ENCODE data around the gene RBM6. TPM values are rescaled to one million over a fixed set of nuclear protein-coding genes. Genes with fewer than 3 reads are reported as not detected.

RBM6 gene
- total RNA-seq, 1 experiment from 2014 or later, result 58.3 TPM

DNA sequence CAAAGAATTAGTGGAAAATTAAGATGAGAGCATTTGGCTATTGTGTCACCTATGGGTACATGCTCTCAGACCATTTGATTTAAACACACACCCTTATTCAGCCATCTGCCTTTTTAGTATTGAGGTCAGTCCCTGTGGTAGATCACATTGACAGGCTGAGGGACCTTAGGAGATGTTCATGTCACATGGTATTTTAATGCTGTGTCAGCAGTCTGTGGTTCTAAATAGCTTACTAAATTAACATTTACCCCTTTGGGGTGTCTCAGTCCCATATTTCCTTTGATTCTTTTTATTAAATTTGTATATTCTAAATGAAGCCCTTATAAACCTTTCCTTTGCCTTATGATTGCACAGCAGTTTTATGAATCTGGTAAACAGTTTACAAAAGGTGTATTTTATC is 151.0 kb downstream of the RBM6 start:
- H3K9me3 ChIP-seq (ENCODE audit: control insufficient read depth in 1 of 2, insufficient read depth in 1 of 2, low read depth in 1 of 2, low read length in 2 of 2), result no peaks in the 10 kb centered on the region
- no peak overlapping the region for H3K4me2 ChIP-seq (ENCODE audit: low read length)
- ChIA-PET RAD21 (ENCODE audit: low non-redundant PET in 1 of 2, low total read pairs in 2 of 2, uncharacterized antibody in 2 of 2, unreplicated experiment in 2 of 2) (no interaction called here), POLR2A (no interaction called here), CTCF (no interaction called here)
- no peaks in the 10 kb centered on the region for H4K20me1 ChIP-seq (ENCODE audit: insufficient read depth)
- H3K9ac ChIP-seq (ENCODE audit: low read length), result no peak overlapping the region
- no peak overlapping the region for H3K27ac ChIP-seq (ENCODE audit: low read depth, low read length)
- peaks cover 6 to 15% of the 10 kb centered on the region in 2 experiments for H3K4me1 ChIP-seq (ENCODE audit: control insufficient read depth in 1 of 2, insufficient read depth in 2 of 2, low read length in 2 of 2)
- H2AFZ ChIP-seq (ENCODE audit: low read depth, low read length, poor library complexity, severe bottlenecking), result no peak overlapping the region
- peaks cover 45 to 50% of the 10 kb centered on the region in 2 experiments for H3K36me3 ChIP-seq (ENCODE audit: control insufficient read depth in 1 of 2, insufficient read depth in 2 of 2, low read length in 2 of 2)
- no TSS peak for BruUV-seq (replicated peaks)
- DNase-seq (ENCODE audit: low read depth, low spot score), result no peak
- no peak overlapping the region for H3K4me3 ChIP-seq (replicated peaks in 1 of 2; ENCODE audit: low read depth in 1 of 2, low read length in 2 of 2)
- H3K27me3 ChIP-seq (ENCODE audit: insufficient read depth, low read length), result no peaks in the 10 kb centered on the region
- H3K79me2 ChIP-seq (ENCODE audit: insufficient read depth, low read length), result peaks cover 66% of the 10 kb centered on the region
- ATAC-seq, result no peak
- no peak for TF ChIP-seq SIN3A (IDR thresholded peaks at IDR 0.05; ENCODE audit: low read depth)
- no peak for TF ChIP-seq EGR1 (IDR thresholded peaks at IDR 0.05; ENCODE audit: low read depth)
- H3K9me2 ChIP-seq (ENCODE audit: insufficient read depth), result no peaks in the 10 kb centered on the region
- intact Hi-C loops (cut with micrococcal nuclease), result no loop called here

GRCh38 chr3:50095352-50095998 is 155.5 kb downstream of the RBM6 start:
- Histone ChIP-seq H4K20me1 (ENCODE audit: insufficient read depth) (no peaks in the 10 kb centered on the region), H3K9me3 (ENCODE audit: control insufficient read depth in 1 of 2, insufficient read depth in 1 of 2, low read depth in 1 of 2, low read length in 2 of 2) (no peaks in the 10 kb centered on the region), H3K4me1 (ENCODE audit: control insufficient read depth in 1 of 2, insufficient read depth in 2 of 2, low read length in 2 of 2) (peaks cover 1 to 2% of the 10 kb centered on the region in 2 experiments), H2AFZ (ENCODE audit: low read depth, low read length, poor library complexity, severe bottlenecking) (no peak overlapping the region), H3K36me3 (ENCODE audit: control insufficient read depth in 1 of 2, insufficient read depth in 2 of 2, low read length in 2 of 2) (peaks cover 61 to 82% of the 10 kb centered on the region in 2 experiments), H3K4me3 (replicated peaks in 1 of 2; ENCODE audit: low read depth in 1 of 2, low read length in 2 of 2) (no peak overlapping the region), H3K4me2 (ENCODE audit: low read length) (no peak overlapping the region), H3K9ac (ENCODE audit: low read length) (no peak overlapping the region), H3K27me3 (ENCODE audit: insufficient read depth, low read length) (no peaks in the 10 kb centered on the region), H3K79me2 (ENCODE audit: insufficient read depth, low read length) (peaks cover 70% of the 10 kb centered on the region), H3K9me2 (ENCODE audit: insufficient read depth) (no peaks in the 10 kb centered on the region), H3K27ac (ENCODE audit: low read depth, low read length) (no peak overlapping the region)
- no peak for ATAC-seq
- ChIA-PET CTCF (no interaction called here), RAD21 (ENCODE audit: low non-redundant PET in 1 of 2, low total read pairs in 2 of 2, uncharacterized antibody in 2 of 2, unreplicated experiment in 2 of 2) (no interaction called here), POLR2A (no interaction called here)
- TF ChIP-seq TCF7L2 (IDR thresholded peaks at IDR 0.05; ENCODE audit: borderline replicate concordance, extremely low read depth, insufficient read depth, insufficient read length) (no peak), ATF3 (IDR thresholded peaks at IDR 0.05) (no peak), ZNF274 (IDR thresholded peaks at IDR 0.05; ENCODE audit: low read depth, low read length) (no peak), SIN3A (IDR thresholded peaks at IDR 0.05; ENCODE audit: low read depth) (no peak), POLR2AphosphoS5 (IDR thresholded peaks at IDR 0.05; ENCODE audit: low read depth, low read length) (no peak), SRF (IDR thresholded peaks at IDR 0.05; ENCODE audit: low read depth) (no peak), YY1 (IDR thresholded peaks at IDR 0.05; ENCODE audit: extremely low read depth, insufficient replicate concordance, low read depth, low read length) (no peak), ZFX (IDR thresholded peaks at IDR 0.05) (no peak), SP1 (IDR thresholded peaks at IDR 0.05; ENCODE audit: low read depth) (no peak), ZBTB33 (IDR thresholded peaks at IDR 0.05; ENCODE audit: extremely low read depth, insufficient replicate concordance, low read length) (no peak), ELF1 (IDR thresholded peaks at IDR 0.05; ENCODE audit: borderline replicate concordance, low read depth) (no peak)
- TF ChIP-seq, protein P1, sequence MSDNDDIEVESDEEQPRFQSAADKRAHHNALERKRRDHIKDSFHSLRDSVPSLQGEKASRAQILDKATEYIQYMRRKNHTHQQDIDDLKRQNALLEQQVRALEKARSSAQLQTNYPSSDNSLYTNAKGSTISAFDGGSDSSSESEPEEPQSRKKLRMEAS (IDR thresholded peaks at IDR 0.05), result no peak
- TF ChIP-seq, protein P2, sequence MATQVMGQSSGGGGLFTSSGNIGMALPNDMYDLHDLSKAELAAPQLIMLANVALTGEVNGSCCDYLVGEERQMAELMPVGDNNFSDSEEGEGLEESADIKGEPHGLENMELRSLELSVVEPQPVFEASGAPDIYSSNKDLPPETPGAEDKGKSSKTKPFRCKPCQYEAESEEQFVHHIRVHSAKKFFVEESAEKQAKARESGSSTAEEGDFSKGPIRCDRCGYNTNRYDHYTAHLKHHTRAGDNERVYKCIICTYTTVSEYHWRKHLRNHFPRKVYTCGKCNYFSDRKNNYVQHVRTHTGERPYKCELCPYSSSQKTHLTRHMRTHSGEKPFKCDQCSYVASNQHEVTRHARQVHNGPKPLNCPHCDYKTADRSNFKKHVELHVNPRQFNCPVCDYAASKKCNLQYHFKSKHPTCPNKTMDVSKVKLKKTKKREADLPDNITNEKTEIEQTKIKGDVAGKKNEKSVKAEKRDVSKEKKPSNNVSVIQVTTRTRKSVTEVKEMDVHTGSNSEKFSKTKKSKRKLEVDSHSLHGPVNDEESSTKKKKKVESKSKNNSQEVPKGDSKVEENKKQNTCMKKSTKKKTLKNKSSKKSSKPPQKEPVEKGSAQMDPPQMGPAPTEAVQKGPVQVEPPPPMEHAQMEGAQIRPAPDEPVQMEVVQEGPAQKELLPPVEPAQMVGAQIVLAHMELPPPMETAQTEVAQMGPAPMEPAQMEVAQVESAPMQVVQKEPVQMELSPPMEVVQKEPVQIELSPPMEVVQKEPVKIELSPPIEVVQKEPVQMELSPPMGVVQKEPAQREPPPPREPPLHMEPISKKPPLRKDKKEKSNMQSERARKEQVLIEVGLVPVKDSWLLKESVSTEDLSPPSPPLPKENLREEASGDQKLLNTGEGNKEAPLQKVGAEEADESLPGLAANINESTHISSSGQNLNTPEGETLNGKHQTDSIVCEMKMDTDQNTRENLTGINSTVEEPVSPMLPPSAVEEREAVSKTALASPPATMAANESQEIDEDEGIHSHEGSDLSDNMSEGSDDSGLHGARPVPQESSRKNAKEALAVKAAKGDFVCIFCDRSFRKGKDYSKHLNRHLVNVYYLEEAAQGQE (IDR thresholded peaks at IDR 0.05; ENCODE audit: low read depth), result no peak
- BruUV-seq (replicated peaks), result no TSS peak
- intact Hi-C loops (cut with micrococcal nuclease), result no loop called here
- DNase-seq (ENCODE audit: low read depth, low spot score), result no peak
